Tibial nerve (tissue), 4 donors: Measurements from ENCODE around the gene CEBPA. TPM values are rescaled to one million over a fixed set of nuclear protein-coding genes. Genes with fewer than 3 reads are reported as not detected.

ENCODE experiments used
- DNase-seq, 2 donors: peaks; one replicate each; pipeline ENCODE4 v3.0.0-alpha.2; 2019; ENCODE audit warnings: low spot score in 2 of 2
- H3K27ac ChIP-seq, 4 donors: fragments of 200-600 bp; sonication (generic) in 3 of 4; one replicate each; pipeline ENCODE4 v1.5.1; 2017 to 2019; ENCODE audit warnings: mild to moderate bottlenecking in 1 of 4
- H3K27me3 ChIP-seq, 2 donors: fragments of 200-600 bp; sonication (generic) in 1 of 2; one replicate each; pipeline versions ENCODE4 v1.5.1 to v1.6.0; 2017 to 2019
- H3K36me3 ChIP-seq, 3 donors: fragments of 200-600 bp; sonication (generic); one replicate each; pipeline ENCODE4 v1.5.1; 2018 to 2019
- H3K4me1 ChIP-seq, 4 donors: fragments of 200-600 bp; sonication (generic) in 3 of 4; one replicate each; pipeline ENCODE4 v1.5.1; 2017 to 2019
- H3K4me3 ChIP-seq, 4 donors: fragments of 200-600 bp; sonication (generic) in 3 of 4; one replicate each; pipeline ENCODE4 v1.5.1; 2017 to 2019; ENCODE audit warnings: mild to moderate bottlenecking in 1 of 4, moderate library complexity in 1 of 4
- H3K9me3 ChIP-seq, 4 donors: fragments of 200-600 bp; sonication (generic) in 3 of 4; one replicate each; pipeline ENCODE4 v1.5.1; 2017 to 2019
- EP300 ChIP-seq, 2 donors: sonication (generic); formaldehyde crosslinking; IDR thresholded peaks; one replicate each; pipeline ENCODE4 v1.6.1; 2017; ENCODE audit warnings: antibody characterized with exemption in 2 of 2, mild to moderate bottlenecking in 1 of 2
- POLR2A ChIP-seq, 2 donors: fragments of 450-650 bp; IDR thresholded peaks; one replicate each; pipeline ENCODE4 v1.6.1; 2017; ENCODE audit warnings: antibody characterized with exemption in 2 of 2, mild to moderate bottlenecking in 2 of 2, moderate library complexity in 2 of 2
- WGBS, 2 donors: methylation state at CpG; one replicate each; pipeline ENCODE4 v1.1.5; 2018; 5-methylcytosine and 5-hydroxymethylcytosine counted together
- total RNA-seq, 4 donors: library from RNA; depleted of rRNA; stranded (reverse); fragments of >200 nt; gene quantifications; one replicate each; pipeline ENCODE4 v1.1.0, GENCODE V29; 2016
- TF ChIP-seq, protein P1 (sequence below), 5 experiments: fragments of 200-600 bp in 3 of 5; fragments of 450-650 bp in 2 of 5; sonication (generic) in 3 of 5; IDR thresholded peaks; one replicate each; pipeline ENCODE4 v1.5.1; 2016 to 2019; ENCODE audit warnings: antibody characterized with exemption in 5 of 5, mild to moderate bottlenecking in 3 of 5, moderate library complexity in 2 of 5

Gene CEBPA
- total RNA-seq, 4 donors from 2014 or later = 33.9 to 204 (median 65.4) TPM

DNA sequence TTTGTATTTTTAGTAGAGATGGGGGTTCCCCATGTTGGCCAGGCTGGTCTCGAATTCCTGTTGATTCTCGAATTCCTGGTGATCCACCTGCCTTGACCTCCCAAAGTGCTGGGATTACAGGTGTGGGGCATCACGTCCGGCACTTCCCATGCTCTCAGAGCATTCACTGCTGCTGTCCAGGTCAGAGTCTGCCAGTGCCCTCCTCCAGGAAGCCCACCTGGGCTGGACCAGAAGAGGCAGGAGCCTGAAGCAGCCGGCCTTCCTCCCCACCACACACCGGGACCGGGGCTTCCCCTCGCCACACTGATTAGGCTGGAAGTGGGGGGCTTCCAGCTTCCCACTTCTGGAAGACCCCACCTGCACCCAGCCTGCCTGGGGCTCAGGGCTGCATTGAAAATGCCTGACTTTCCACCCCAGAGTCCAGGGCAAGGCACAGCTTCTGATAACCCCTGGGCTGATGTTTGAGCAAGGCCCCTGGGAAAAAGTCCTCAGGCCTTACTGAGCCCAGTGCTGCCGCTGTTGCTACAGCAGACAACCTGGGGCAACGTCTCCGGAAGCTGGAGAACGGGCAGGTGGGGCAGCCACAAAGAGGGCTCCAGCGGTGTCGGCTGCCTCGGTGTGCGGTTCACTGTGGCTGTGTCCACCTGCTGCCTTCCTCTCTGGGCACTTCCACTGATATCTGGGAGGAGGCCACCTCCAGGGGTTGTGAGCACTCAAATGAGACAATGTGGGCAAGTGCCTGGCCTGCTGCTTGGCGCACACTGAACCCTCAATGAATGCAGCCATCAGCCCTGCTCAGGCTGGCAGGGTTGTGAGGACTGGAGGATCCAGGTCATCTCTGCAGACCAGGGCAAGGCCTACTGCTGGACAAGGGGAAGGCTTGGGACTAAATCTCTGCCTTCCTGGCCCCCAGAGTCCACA, 22.6 kb downstream of the CEBPA start:
- DNase-seq = no peak
- Histone ChIP-seq H3K36me3 (no peaks in the 10 kb centered on the region), H3K27ac (no peak overlapping the region), H3K4me1 (peaks cover 0 to 2% (median under 1%) of the 10 kb centered on the region in 4 donors), H3K9me3 (no peaks in the 10 kb centered on the region), H3K27me3 (no peaks in the 10 kb centered on the region), H3K4me3 (no peak overlapping the region)
- TF ChIP-seq, protein P1, sequence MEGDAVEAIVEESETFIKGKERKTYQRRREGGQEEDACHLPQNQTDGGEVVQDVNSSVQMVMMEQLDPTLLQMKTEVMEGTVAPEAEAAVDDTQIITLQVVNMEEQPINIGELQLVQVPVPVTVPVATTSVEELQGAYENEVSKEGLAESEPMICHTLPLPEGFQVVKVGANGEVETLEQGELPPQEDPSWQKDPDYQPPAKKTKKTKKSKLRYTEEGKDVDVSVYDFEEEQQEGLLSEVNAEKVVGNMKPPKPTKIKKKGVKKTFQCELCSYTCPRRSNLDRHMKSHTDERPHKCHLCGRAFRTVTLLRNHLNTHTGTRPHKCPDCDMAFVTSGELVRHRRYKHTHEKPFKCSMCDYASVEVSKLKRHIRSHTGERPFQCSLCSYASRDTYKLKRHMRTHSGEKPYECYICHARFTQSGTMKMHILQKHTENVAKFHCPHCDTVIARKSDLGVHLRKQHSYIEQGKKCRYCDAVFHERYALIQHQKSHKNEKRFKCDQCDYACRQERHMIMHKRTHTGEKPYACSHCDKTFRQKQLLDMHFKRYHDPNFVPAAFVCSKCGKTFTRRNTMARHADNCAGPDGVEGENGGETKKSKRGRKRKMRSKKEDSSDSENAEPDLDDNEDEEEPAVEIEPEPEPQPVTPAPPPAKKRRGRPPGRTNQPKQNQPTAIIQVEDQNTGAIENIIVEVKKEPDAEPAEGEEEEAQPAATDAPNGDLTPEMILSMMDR (IDR thresholded peaks at IDR 0.05) = no peak
- no peak for TF ChIP-seq POLR2A (IDR thresholded peaks at IDR 0.05)
- no peak for TF ChIP-seq EP300 (IDR thresholded peaks at IDR 0.05)
- WGBS, 2 donors = 90 to 94% methylated on average over 12 to 17 of the region's 17 CpGs

DNA sequence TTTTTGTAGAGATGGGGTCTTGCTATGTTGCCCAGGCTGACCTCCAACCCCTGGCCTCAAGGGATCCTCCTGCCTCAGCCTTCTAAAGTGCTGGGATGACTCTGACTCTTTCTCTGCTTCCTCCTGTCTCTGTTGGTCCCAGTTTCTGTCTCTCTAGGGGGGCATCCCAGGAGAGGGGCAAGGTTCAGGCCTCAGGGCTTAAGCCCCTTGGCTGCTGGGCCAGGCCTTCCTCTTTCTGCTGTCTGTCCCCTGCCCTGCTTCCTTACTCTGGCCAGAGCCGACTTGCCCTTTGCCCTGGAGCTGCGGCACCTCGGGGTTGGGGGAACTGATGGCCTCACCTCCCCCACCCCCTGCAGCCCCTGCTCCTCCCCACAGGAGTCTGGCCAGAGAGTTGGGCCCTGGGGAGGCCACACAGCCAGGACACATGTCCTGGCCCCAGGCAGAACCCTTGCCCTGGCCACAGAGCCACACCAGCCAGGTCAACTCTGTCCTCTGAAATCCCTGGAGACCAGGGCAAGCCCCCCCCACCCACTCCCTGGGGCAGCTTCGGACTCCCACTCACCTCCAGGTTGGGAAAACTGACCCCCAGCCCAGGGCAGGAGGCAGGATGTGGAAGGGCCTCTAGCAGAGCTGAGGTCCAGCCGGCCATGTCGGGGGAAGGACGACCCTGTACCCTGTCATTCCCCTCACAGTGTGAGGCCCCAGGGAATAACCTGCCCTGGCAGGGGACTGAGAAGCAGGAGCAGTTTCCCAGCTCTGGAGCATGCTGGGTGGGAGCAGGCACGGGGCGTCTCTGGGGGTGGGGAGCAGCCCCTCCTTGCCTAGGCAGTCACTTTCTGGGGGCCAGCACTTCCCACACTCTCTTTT, 23.7 kb downstream of the CEBPA start:
- TF ChIP-seq EP300 (IDR thresholded peaks at IDR 0.05) (no peak), POLR2A (IDR thresholded peaks at IDR 0.05) (no peak)
- TF ChIP-seq, protein P1 (IDR thresholded peaks at IDR 0.05) = no peak
- H3K4me1 ChIP-seq = peaks cover 0 to 13% (median 5%) of the 10 kb centered on the region in 4 donors
- no peaks in the 10 kb centered on the region for H3K9me3 ChIP-seq
- H3K27ac ChIP-seq = no peak overlapping the region
- no peak for DNase-seq
- H3K36me3 ChIP-seq = no peaks in the 10 kb centered on the region
- 41 to 55% methylated on average over 5 to 9 of the region's 9 CpGs for WGBS, 2 donors
- no peaks in the 10 kb centered on the region for H3K27me3 ChIP-seq
- no peak overlapping the region for H3K4me3 ChIP-seq

DNA sequence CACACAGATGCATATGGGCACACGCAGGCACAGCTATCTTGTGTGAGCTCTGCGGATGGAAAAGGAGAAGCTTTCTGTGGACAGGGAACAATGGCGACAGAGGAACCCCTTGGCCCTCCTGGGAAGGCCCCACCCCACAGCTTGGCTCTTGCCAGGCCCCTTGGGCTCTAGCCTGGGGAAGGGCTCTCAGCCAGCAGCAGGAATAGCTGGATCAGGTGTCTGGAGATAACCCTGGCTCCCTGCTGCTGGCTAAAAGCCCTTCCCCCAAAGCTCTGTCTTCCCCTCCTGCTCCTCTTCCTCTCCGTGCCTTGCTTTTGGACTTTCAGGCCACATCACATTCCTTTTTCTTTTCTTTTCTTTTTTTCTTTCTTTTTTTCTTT, 24.3 kb downstream of the CEBPA start:
- H3K9me3 ChIP-seq = no peaks in the 10 kb centered on the region

DNA sequence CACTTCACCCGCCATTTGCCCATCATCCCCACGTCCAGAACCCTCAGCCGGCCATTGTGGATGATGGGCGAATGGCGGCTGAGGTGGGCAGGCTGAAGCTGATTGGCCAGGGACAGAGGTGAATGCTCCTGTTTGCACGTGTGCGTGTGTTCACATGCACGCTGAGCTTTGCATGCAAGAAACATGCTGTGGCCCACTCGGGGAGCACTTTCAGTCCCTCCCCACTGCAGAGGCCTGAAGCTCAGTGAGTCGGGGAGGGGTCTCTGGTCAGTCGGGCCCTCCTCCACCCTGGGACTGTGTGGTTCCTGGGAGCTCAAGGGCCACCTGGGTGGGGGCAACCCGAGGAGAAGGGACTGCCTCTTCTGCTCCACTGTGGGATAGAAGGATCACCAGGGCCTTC, 24.9 kb downstream of the CEBPA start:
- WGBS, 2 donors = 81 to 91% methylated on average over 12 of the region's 12 CpGs
- Histone ChIP-seq H3K4me1 (peaks cover 0 to 21% (median 7%) of the 10 kb centered on the region in 4 donors), H3K27me3 (no peaks in the 10 kb centered on the region), H3K9me3 (no peaks in the 10 kb centered on the region), H3K4me3 (no peak overlapping the region), H3K36me3 (no peaks in the 10 kb centered on the region), H3K27ac (no peak overlapping the region)
- no peak for DNase-seq
- TF ChIP-seq, protein P1 (IDR thresholded peaks at IDR 0.05) = no peak
- TF ChIP-seq POLR2A (IDR thresholded peaks at IDR 0.05) (no peak), EP300 (IDR thresholded peaks at IDR 0.05) (no peak)

More for the DNA sequence above, 24.3 kb downstream of the CEBPA start:
- Histone ChIP-seq H3K27me3 (no peaks in the 10 kb centered on the region), H3K36me3 (no peaks in the 10 kb centered on the region), H3K27ac (no peak overlapping the region), H3K4me3 (no peak overlapping the region), H3K4me1 (peaks cover 0 to 19% (median 7%) of the 10 kb centered on the region in 4 donors)
- TF ChIP-seq EP300 (IDR thresholded peaks at IDR 0.05) (no peak), POLR2A (IDR thresholded peaks at IDR 0.05) (no peak)
- TF ChIP-seq, protein P1 (IDR thresholded peaks at IDR 0.05) = no peak
- DNase-seq = no peak
- 61 to 67% methylated on average over 4 of the region's 4 CpGs for WGBS, 2 donors
